ENCODE measurements around the gene EPHB6. TPM values are rescaled to one million over a fixed set of nuclear protein-coding genes. Genes with fewer than 3 reads are reported as not detected.
A peak's percentile ranks its signal among the peaks of the same experiment; 100 is the strongest.

EPHB6 gene
- total RNA-seq, 1 donor, result 4.0 TPM

DNA sequence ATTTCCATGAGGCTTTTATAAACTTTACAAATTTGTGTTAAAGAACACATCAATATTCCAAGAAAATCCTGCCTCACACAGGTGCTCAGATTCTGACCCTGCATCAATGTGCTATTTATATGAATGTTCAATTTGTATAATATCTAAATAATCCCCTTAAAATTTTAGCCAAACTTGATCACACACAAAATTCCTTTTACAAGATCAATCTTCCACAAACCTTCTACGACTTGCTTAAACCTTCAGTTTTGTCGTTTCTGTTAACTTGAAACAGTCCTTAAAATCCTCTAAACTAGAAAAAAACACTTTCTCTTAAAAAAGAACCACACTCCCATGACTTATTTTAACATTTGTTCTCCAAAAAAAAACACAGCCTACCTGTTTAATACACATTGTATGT, 50.9 kb downstream of the EPHB6 start:
- no peak for DNase-seq (ENCODE audit: insufficient read length, low spot score, missing footprints)
- H3K27ac ChIP-seq (ENCODE audit: low read depth, low read length), result no peak overlapping the region
- no peaks in the 10 kb centered on the region for H3K27me3 ChIP-seq (ENCODE audit: insufficient read depth, low read length)
- H3K79me2 ChIP-seq (ENCODE audit: insufficient read depth, low read length), result no peaks in the 10 kb centered on the region
- H4K20me1 ChIP-seq (ENCODE audit: insufficient read depth, low read length), result no peaks in the 10 kb centered on the region
- no peak overlapping the region for H3K4me3 ChIP-seq (ENCODE audit: insufficient read depth, low read length)
- no peaks in the 10 kb centered on the region for H3K36me3 ChIP-seq (ENCODE audit: insufficient read depth, low read length)
- no peaks in the 10 kb centered on the region for H3K4me1 ChIP-seq (ENCODE audit: insufficient read depth, low read length)
- H3K4me2 ChIP-seq (ENCODE audit: insufficient read depth, low read length), result no peak overlapping the region
- TF ChIP-seq, protein P1, sequence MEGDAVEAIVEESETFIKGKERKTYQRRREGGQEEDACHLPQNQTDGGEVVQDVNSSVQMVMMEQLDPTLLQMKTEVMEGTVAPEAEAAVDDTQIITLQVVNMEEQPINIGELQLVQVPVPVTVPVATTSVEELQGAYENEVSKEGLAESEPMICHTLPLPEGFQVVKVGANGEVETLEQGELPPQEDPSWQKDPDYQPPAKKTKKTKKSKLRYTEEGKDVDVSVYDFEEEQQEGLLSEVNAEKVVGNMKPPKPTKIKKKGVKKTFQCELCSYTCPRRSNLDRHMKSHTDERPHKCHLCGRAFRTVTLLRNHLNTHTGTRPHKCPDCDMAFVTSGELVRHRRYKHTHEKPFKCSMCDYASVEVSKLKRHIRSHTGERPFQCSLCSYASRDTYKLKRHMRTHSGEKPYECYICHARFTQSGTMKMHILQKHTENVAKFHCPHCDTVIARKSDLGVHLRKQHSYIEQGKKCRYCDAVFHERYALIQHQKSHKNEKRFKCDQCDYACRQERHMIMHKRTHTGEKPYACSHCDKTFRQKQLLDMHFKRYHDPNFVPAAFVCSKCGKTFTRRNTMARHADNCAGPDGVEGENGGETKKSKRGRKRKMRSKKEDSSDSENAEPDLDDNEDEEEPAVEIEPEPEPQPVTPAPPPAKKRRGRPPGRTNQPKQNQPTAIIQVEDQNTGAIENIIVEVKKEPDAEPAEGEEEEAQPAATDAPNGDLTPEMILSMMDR (IDR thresholded peaks at IDR 0.05; ENCODE audit: extremely low read depth, low read depth, low read length), result no peak
- H2AFZ ChIP-seq (ENCODE audit: low read length), result no peak overlapping the region
- no peaks in the 10 kb centered on the region for H3K9me3 ChIP-seq (ENCODE audit: low read depth, low read length)

DNA sequence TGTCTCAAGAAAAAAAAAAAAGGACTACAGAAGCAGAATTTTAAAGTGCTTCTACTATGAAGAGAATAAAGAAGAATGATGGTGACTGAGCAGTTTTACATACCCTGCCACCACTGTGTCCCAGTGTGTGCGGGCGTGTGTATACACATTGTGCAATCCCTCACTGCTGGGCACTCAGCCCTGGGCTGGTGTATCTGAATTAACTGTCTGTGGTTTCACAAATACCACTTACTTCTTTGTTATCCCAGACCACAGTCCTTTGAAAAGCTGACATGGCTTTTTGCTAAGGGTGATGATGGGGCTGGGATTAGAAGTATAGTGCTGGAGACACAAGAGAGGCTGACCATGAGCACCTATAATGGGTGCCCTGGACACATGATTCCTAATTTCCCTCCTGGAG, 51.8 kb downstream of the EPHB6 start:
- no peaks in the 10 kb centered on the region for H3K79me2 ChIP-seq (ENCODE audit: insufficient read depth, low read length)
- no peaks in the 10 kb centered on the region for H3K36me3 ChIP-seq (ENCODE audit: insufficient read depth, low read length)
- H3K4me3 ChIP-seq (ENCODE audit: insufficient read depth, low read length), result no peak overlapping the region
- no peak overlapping the region for H2AFZ ChIP-seq (ENCODE audit: low read length)
- H3K27ac ChIP-seq (ENCODE audit: low read depth, low read length), result no peak overlapping the region
- no peaks in the 10 kb centered on the region for H3K4me1 ChIP-seq (ENCODE audit: insufficient read depth, low read length)
- no peak for DNase-seq (ENCODE audit: insufficient read length, low spot score, missing footprints)
- TF ChIP-seq, protein P1 (IDR thresholded peaks at IDR 0.05; ENCODE audit: extremely low read depth, low read depth, low read length), result no peak
- no peaks in the 10 kb centered on the region for H3K9me3 ChIP-seq (ENCODE audit: low read depth, low read length)
- no peak overlapping the region for H3K4me2 ChIP-seq (ENCODE audit: insufficient read depth, low read length)
- H4K20me1 ChIP-seq (ENCODE audit: insufficient read depth, low read length), result no peaks in the 10 kb centered on the region
- H3K27me3 ChIP-seq (ENCODE audit: insufficient read depth, low read length), result no peaks in the 10 kb centered on the region

DNA sequence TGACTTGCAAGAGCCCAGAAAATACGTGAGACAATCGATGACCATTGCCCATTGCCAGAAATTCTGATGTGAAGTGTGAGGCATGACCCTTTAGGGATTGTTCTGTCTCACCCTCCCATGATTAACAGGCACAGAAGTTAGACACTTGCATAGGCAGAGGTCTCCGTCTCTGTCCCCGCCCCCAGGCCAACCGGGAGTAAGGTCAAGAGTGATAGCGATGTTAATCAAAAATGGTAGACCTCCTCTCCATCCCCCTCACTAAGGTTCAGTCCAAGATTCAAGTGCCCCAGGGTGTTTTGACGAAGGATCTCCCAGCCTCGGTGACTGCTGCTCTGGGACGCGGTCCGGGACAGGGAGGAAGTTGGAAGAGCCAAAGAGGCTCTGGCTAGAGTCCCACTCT, 53.4 kb downstream of the EPHB6 start:
- Histone ChIP-seq H3K27me3 (ENCODE audit: insufficient read depth, low read length) (no peaks in the 10 kb centered on the region), H3K36me3 (ENCODE audit: insufficient read depth, low read length) (no peaks in the 10 kb centered on the region), H3K27ac (ENCODE audit: low read depth, low read length) (no peak overlapping the region), H3K4me1 (ENCODE audit: insufficient read depth, low read length) (no peaks in the 10 kb centered on the region), H3K79me2 (ENCODE audit: insufficient read depth, low read length) (no peaks in the 10 kb centered on the region), H3K4me3 (ENCODE audit: insufficient read depth, low read length) (no peak overlapping the region), H3K4me2 (ENCODE audit: insufficient read depth, low read length) (no peak overlapping the region), H3K9me3 (ENCODE audit: low read depth, low read length) (no peaks in the 10 kb centered on the region), H2AFZ (ENCODE audit: low read length) (no peak overlapping the region), H4K20me1 (ENCODE audit: insufficient read depth, low read length) (no peaks in the 10 kb centered on the region)
- no peak for DNase-seq (ENCODE audit: insufficient read length, low spot score, missing footprints)
- TF ChIP-seq, protein P1 (IDR thresholded peaks at IDR 0.05; ENCODE audit: extremely low read depth, low read depth, low read length), result no peak

DNA sequence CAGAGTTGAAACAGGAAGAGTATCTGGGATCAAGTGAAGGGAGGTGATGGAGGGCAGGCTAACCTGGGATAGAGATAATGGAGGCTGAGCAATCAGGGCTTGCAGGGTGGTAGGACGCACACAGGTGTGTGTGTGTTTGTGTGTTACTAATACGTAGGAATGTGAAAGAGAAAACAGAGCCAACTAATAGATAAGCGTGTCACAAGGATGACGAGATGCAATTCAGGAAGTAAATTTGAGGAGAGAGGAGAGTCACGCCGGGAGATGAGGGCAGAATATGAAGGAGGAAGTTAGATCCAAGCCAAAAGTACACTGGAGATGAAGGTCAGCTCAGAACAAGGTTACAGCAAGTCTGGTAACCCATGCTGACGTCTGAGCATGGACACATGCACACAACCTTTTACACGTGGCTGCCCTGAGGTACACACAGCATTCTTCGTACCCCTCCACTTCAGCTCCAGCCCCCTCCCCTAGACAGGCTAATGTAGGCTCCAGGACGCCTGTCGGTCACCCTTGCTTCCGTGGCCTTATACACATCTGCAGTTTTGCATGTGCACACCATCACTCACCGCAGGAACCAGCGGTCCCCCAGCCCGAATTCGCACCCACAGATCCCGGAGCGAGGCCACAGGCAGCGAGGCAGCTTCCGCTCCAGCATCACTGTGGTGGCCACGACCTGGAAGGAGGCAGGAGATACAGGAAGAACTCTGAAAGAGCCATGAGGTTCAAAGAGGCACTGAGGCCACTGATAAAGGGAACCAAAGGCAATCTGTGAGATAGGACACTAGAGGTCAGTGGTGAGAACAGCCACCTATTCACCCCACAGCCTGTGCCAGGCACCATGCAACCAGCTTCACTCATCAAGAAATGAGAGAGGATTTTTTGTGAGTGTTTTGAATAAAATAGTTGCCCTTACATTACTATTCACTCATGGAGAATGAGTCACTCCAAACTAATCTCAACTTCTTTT, 54.3 kb downstream of the EPHB6 start:
- no peaks in the 10 kb centered on the region for H3K4me1 ChIP-seq (ENCODE audit: insufficient read depth, low read length)
- H3K79me2 ChIP-seq (ENCODE audit: insufficient read depth, low read length), result no peaks in the 10 kb centered on the region
- no peaks in the 10 kb centered on the region for H3K36me3 ChIP-seq (ENCODE audit: insufficient read depth, low read length)
- H3K27me3 ChIP-seq (ENCODE audit: insufficient read depth, low read length), result no peaks in the 10 kb centered on the region
- no peaks in the 10 kb centered on the region for H4K20me1 ChIP-seq (ENCODE audit: insufficient read depth, low read length)
- H3K4me2 ChIP-seq (ENCODE audit: insufficient read depth, low read length), result no peak overlapping the region
- H3K4me3 ChIP-seq (ENCODE audit: insufficient read depth, low read length), result no peak overlapping the region
- TF ChIP-seq, protein P1 (IDR thresholded peaks at IDR 0.05; ENCODE audit: extremely low read depth, low read depth, low read length), result peak; percentile 25
- no peak for DNase-seq (ENCODE audit: insufficient read length, low spot score, missing footprints)
- no peak overlapping the region for H3K27ac ChIP-seq (ENCODE audit: low read depth, low read length)
- H3K9me3 ChIP-seq (ENCODE audit: low read depth, low read length), result no peaks in the 10 kb centered on the region
- H2AFZ ChIP-seq (ENCODE audit: low read length), result no peak overlapping the region
